ENCODE measurements around the gene AOPEP. TPM values are rescaled to one million over a fixed set of nuclear protein-coding genes. Genes with fewer than 3 reads are reported as not detected.

AOPEP gene
- total RNA-seq, 6 donors from 2014 or later = 55.4 to 410 (median 111) TPM

GRCh38 chr9:94700445-94700844 lies 26.1 kb upstream of the AOPEP start:
- ATAC-seq (ENCODE audit: low FRiP score in 2 of 2) = no peak
- no peak overlapping the region for H3K4me3 ChIP-seq

DNA sequence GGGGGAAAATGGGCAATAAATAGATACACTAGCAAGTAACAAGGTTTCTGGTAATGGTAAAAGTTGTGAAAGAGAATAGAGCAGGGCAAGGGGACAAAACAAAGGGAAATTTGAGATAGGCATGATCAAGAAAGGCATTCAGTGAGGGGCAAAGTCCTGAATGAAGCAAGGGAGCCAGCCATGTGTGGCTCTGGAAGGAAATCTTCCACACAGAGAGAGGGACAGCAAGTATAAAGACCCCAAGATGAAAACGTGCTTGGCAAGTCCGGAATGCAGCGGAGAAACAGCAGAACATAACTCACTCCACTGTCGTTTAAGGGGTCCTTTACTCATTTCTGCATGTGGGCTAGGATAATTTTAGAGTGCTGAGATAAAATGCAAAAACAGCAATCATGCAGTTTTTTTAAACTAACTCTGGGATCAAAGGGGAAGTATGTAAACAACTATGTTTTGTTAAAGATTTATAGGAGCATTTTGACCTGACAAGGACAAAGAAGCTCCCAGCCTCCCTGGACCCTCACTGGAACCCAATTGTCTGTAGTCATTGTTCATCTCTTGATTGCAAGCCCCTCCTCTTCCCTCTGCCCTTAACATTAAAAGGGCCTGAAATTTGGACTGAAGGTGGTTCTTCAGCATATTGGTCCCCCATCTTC lies 22.9 kb upstream of the AOPEP start:
- no peak for TF ChIP-seq POLR2A (IDR thresholded peaks at IDR 0.05)
- TF ChIP-seq, protein P1, sequence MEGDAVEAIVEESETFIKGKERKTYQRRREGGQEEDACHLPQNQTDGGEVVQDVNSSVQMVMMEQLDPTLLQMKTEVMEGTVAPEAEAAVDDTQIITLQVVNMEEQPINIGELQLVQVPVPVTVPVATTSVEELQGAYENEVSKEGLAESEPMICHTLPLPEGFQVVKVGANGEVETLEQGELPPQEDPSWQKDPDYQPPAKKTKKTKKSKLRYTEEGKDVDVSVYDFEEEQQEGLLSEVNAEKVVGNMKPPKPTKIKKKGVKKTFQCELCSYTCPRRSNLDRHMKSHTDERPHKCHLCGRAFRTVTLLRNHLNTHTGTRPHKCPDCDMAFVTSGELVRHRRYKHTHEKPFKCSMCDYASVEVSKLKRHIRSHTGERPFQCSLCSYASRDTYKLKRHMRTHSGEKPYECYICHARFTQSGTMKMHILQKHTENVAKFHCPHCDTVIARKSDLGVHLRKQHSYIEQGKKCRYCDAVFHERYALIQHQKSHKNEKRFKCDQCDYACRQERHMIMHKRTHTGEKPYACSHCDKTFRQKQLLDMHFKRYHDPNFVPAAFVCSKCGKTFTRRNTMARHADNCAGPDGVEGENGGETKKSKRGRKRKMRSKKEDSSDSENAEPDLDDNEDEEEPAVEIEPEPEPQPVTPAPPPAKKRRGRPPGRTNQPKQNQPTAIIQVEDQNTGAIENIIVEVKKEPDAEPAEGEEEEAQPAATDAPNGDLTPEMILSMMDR (IDR thresholded peaks at IDR 0.05) = no peak
- no peak for TF ChIP-seq POLR2AphosphoS5 (IDR thresholded peaks at IDR 0.05)
- no peaks in the 10 kb centered on the region for H3K9me3 ChIP-seq
- H3K27me3 ChIP-seq = no peaks in the 10 kb centered on the region
- H3K4me1 ChIP-seq = no peaks in the 10 kb centered on the region
- H3K36me3 ChIP-seq = no peaks in the 10 kb centered on the region
- WGBS, 2 donors = 62 to 64% methylated on average over 4 of the region's 4 CpGs
- DNase-seq (no peak), ATAC-seq (ENCODE audit: low FRiP score in 2 of 2) (no peak)
- no peak overlapping the region for H3K4me3 ChIP-seq
- no peak overlapping the region for H3K27ac ChIP-seq

More at GRCh38 chr9:94700445-94700844, 26.1 kb upstream of the AOPEP start:
- Histone ChIP-seq H3K9me3 (no peaks in the 10 kb centered on the region), H3K4me1 (peaks cover 0 to 9% (median 0%) of the 10 kb centered on the region in 4 donors), H3K36me3 (no peaks in the 10 kb centered on the region), H3K27me3 (no peaks in the 10 kb centered on the region), H3K27ac (no peak overlapping the region)
- no peak for TF ChIP-seq EP300 (IDR thresholded peaks at IDR 0.05)
- TF ChIP-seq, protein P1 (IDR thresholded peaks at IDR 0.05) = no peak
- no peak for TF ChIP-seq POLR2A (IDR thresholded peaks at IDR 0.05)
- no peak for TF ChIP-seq POLR2AphosphoS5 (IDR thresholded peaks at IDR 0.05)
- no peak for DNase-seq
- WGBS, 2 donors = 96 to 97% methylated on average over 3 of the region's 3 CpGs

DNA sequence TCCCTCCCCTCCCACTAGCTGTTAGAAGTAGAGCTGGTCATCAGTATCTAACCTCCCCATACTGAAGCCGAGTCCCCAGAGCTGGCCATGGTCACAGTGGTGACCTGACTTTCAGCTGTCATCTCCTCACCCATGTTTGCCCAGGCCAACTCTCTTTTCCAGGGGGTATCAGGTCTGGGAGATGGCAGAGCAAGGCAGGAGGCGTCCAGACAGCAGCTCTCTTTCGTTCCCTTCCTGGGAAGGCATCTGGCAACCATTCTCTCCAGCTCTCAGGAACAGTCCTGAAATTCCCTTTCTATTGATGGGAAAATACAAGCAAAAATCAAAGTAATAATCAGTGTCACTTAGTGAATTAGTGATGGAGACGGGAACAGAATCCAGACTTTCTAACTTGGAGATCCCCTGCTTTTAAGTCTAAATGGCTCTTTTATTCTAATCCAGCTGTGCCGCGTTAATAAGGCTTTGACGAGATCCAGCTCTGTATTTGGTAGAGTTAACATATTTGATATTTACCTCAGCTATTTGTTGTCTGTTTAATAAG lies 21.3 kb upstream of the AOPEP start:
- Histone ChIP-seq H3K36me3 (no peaks in the 10 kb centered on the region), H3K9me3 (no peaks in the 10 kb centered on the region), H3K27ac (no peak overlapping the region), H3K4me3 (no peak overlapping the region), H3K27me3 (no peaks in the 10 kb centered on the region), H3K4me1 (no peaks in the 10 kb centered on the region)
- WGBS, 2 donors = 79% methylated on average over 7 of the region's 7 CpGs
- DNase-seq (no peak), ATAC-seq (ENCODE audit: low FRiP score in 2 of 2) (no peak)
- TF ChIP-seq EP300 (IDR thresholded peaks at IDR 0.05) (no peak), POLR2A (IDR thresholded peaks at IDR 0.05) (no peak), POLR2AphosphoS5 (IDR thresholded peaks at IDR 0.05) (no peak)
- TF ChIP-seq, protein P1 (IDR thresholded peaks at IDR 0.05) = no peak

DNA sequence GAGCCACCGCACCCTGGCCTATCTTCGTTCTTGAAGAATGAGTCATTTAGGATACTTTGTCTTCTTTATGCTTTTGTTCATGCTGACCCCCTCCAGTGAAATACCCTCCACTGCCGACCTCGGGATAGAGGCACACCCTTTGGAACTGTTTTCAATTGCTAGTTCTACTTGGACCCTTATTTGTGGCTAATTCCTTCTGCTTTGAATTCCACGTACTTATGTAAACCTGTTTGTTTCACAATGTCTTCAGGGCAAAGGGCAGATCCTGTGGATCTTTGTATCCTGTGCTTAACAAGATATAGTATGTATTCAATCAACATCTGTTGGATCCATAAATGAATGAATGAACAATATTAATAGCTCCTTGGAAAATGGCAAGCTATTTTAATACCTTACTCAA lies 19.6 kb upstream of the AOPEP start:
- H3K27me3 ChIP-seq = no peaks in the 10 kb centered on the region
- H3K9me3 ChIP-seq = no peaks in the 10 kb centered on the region
- H3K36me3 ChIP-seq = no peaks in the 10 kb centered on the region
- H3K27ac ChIP-seq = no peak overlapping the region
- H3K4me1 ChIP-seq = no peaks in the 10 kb centered on the region
- no peak overlapping the region for H3K4me3 ChIP-seq
- 71 to 73% methylated on average over 5 of the region's 5 CpGs for WGBS, 2 donors
- TF ChIP-seq, protein P1 (IDR thresholded peaks at IDR 0.05) = no peak
- TF ChIP-seq POLR2A (IDR thresholded peaks at IDR 0.05) = no peak
- TF ChIP-seq POLR2AphosphoS5 (IDR thresholded peaks at IDR 0.05) = no peak
- TF ChIP-seq EP300 (IDR thresholded peaks at IDR 0.05) = no peak
- DNase-seq (no peak), ATAC-seq (ENCODE audit: low FRiP score in 2 of 2) (no peak)

Measured in upper lobe of left lung (tissue), 6 donors.